Measurements from ENCODE around the gene RAD51D. TPM values are rescaled to one million over a fixed set of nuclear protein-coding genes. Genes with fewer than 3 reads are reported as not detected.
"Not testable (repeated sequence)": the region's sequence is repeated elsewhere in the genome, so short reads cannot be mapped to it uniquely, and the experiment has no call there.

Gene RAD51D
- total RNA-seq, 1 donor from 2014 or later: 22.9 TPM

GRCh38 chr17:35155246-35155645 lies 35.6 kb upstream of the RAD51D start:
- no peak for ATAC-seq (ENCODE audit: low read depth)
- POLR2A ChIA-PET: no interaction called here

GRCh38 chr17:35154196-35155165 lies 34.8 kb upstream of the RAD51D start:
- ChIA-PET CTCF (no interaction called here), POLR2A (no interaction called here)
- ATAC-seq (ENCODE audit: low read depth) (no peak), DNase-seq (no peak)
- Mint-ChIP-seq H3K9me3 (no peaks in the 10 kb centered on the region), H3K4me1 (no peaks in the 10 kb centered on the region), H3K36me3 (ENCODE audit: low read depth) (no peaks in the 10 kb centered on the region), H3K4me3 (no peak overlapping the region), H3K27me3 (peaks cover 26% of the 10 kb centered on the region), H3K27ac (no peak overlapping the region)
- TF ChIP-seq CTCF (IDR thresholded peaks at IDR 0.05): no peak
- intact Hi-C loops (cut with micrococcal nuclease): no loop called here

More at GRCh38 chr17:35155246-35155645, 35.6 kb upstream of the RAD51D start:
- Mint-ChIP-seq H3K27me3 (peaks cover 32% of the 10 kb centered on the region), H3K9me3 (no peaks in the 10 kb centered on the region), H3K4me3 (no peak overlapping the region), H3K27ac (no peak overlapping the region), H3K36me3 (ENCODE audit: low read depth) (no peaks in the 10 kb centered on the region), H3K4me1 (no peaks in the 10 kb centered on the region)
- intact Hi-C loops (cut with micrococcal nuclease): no loop called here
- CTCF ChIA-PET: no interaction called here
- no peak for DNase-seq
- no peak for TF ChIP-seq CTCF (IDR thresholded peaks at IDR 0.05)

- ChIA-PET CTCF (no interaction called here), POLR2A (no interaction called here)
- intact Hi-C loops (cut with micrococcal nuclease): no loop called here
- Mint-ChIP-seq H3K27ac (no peak overlapping the region), H3K9me3 (no peaks in the 10 kb centered on the region), H3K27me3 (peaks cover 28% of the 10 kb centered on the region), H3K4me3 (no peak overlapping the region), H3K4me1 (no peaks in the 10 kb centered on the region), H3K36me3 (ENCODE audit: low read depth) (no peaks in the 10 kb centered on the region)
- DNase-seq: no peak
- ATAC-seq (ENCODE audit: low read depth): no peak
- TF ChIP-seq CTCF (IDR thresholded peaks at IDR 0.05): no peak
These were observed 32.9 kb upstream of the RAD51D start for GRCh38 chr17:35152421-35153140.

GRCh38 chr17:35151080-35151479 lies 31.4 kb upstream of the RAD51D start:
- H3K36me3 Mint-ChIP-seq (ENCODE audit: low read depth); H3K27ac Mint-ChIP-seq; ATAC-seq (ENCODE audit: low read depth); CTCF ChIA-PET; H3K4me1 Mint-ChIP-seq; DNase-seq; H3K4me3 Mint-ChIP-seq; H3K9me3 Mint-ChIP-seq; intact Hi-C loops (cut with micrococcal nuclease); POLR2A ChIA-PET: not testable (repeated sequence)
- peaks cover 30% of the 10 kb centered on the region for H3K27me3 Mint-ChIP-seq

- DNase-seq (no peak), ATAC-seq (ENCODE audit: low read depth) (no peak)
- H3K27ac Mint-ChIP-seq: no peak overlapping the region
- intact Hi-C loops (cut with micrococcal nuclease): loop anchor here (10.0 kb wide), 1 partner anchor 385 kb away; the partner anchor contains the start of gene SLFN12L
- no peaks in the 10 kb centered on the region for H3K9me3 Mint-ChIP-seq
- H3K4me1 Mint-ChIP-seq: no peaks in the 10 kb centered on the region
- H3K27me3 Mint-ChIP-seq: peaks cover 27% of the 10 kb centered on the region
- ChIA-PET CTCF (no interaction called here), POLR2A (no interaction called here)
- no peak overlapping the region for H3K4me3 Mint-ChIP-seq
- no peak for TF ChIP-seq CTCF (IDR thresholded peaks at IDR 0.05)
- no peaks in the 10 kb centered on the region for H3K36me3 Mint-ChIP-seq (ENCODE audit: low read depth)
These were observed 30.3 kb upstream of the RAD51D start for GRCh38 chr17:35149941-35150340.

Measured in activated B cell treated with CpG ODN at 0.5 μM for 24 hours (primary cell).